ENCODE measurements around the gene GPR180.

Gene GPR180

DNA sequence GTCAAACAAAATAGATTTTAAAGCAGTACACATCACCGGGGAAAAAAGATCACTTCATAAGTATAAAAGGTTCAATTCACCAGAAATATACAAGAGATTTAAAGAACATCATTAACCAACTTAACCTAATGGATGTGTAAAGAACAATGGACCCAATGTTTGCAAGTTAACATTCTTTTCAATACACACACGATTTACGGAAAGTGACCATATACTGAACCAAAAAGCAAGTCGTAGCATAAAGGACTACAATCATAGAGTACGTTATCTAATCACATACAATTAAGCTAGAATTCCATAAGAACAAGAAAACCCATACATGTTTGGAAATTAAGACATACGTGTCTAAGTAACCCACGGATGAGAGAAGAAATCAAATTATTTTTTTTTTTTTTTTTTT lies 15.3 kb upstream of the GPR180 start:
- Histone ChIP-seq H3K27ac (ENCODE audit: low read length) (no peak overlapping the region), H2AFZ (ENCODE audit: low read depth, low read length) (no peak overlapping the region), H4K20me1 (ENCODE audit: insufficient read depth, low read length) (no peaks in the 10 kb centered on the region; the same call in 1 of the 2 replicates), H3K9me3 (ENCODE audit: insufficient read depth, low read length, severe bottlenecking) (no peaks in the 10 kb centered on the region), H3K79me2 (ENCODE audit: insufficient read depth, low read length) (peaks cover 60% of the 10 kb centered on the region), H3K4me2 (ENCODE audit: insufficient read depth, low read length) (no peak overlapping the region), H3K4me1 (ENCODE audit: insufficient read depth, low read length) (peaks cover 12% of the 10 kb centered on the region; the same call in 1 of the 2 replicates), H3K36me3 (ENCODE audit: insufficient read depth, low read length) (peaks cover 74% of the 10 kb centered on the region), H3K4me3 (ENCODE audit: low read depth in 1 of 2, low read length in 2 of 2) (no peak overlapping the region), H3K27me3 (ENCODE audit: insufficient read depth, low read length, poor library complexity) (no peaks in the 10 kb centered on the region), H3K9ac (ENCODE audit: low read depth, low read length) (no peak overlapping the region)
- TF ChIP-seq EZH2 (IDR thresholded peaks at IDR 0.05; ENCODE audit: borderline replicate concordance, low read depth, low read length, severe bottlenecking), result no peak
- TF ChIP-seq, protein P1, sequence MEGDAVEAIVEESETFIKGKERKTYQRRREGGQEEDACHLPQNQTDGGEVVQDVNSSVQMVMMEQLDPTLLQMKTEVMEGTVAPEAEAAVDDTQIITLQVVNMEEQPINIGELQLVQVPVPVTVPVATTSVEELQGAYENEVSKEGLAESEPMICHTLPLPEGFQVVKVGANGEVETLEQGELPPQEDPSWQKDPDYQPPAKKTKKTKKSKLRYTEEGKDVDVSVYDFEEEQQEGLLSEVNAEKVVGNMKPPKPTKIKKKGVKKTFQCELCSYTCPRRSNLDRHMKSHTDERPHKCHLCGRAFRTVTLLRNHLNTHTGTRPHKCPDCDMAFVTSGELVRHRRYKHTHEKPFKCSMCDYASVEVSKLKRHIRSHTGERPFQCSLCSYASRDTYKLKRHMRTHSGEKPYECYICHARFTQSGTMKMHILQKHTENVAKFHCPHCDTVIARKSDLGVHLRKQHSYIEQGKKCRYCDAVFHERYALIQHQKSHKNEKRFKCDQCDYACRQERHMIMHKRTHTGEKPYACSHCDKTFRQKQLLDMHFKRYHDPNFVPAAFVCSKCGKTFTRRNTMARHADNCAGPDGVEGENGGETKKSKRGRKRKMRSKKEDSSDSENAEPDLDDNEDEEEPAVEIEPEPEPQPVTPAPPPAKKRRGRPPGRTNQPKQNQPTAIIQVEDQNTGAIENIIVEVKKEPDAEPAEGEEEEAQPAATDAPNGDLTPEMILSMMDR (IDR thresholded peaks at IDR 0.05; ENCODE audit: borderline replicate concordance, extremely low read depth, low read length, poor library complexity, severe bottlenecking), result no peak
- ATAC-seq (ENCODE audit: insufficient read depth, low read depth), result no peak
- DNase-seq, result no peak

DNA sequence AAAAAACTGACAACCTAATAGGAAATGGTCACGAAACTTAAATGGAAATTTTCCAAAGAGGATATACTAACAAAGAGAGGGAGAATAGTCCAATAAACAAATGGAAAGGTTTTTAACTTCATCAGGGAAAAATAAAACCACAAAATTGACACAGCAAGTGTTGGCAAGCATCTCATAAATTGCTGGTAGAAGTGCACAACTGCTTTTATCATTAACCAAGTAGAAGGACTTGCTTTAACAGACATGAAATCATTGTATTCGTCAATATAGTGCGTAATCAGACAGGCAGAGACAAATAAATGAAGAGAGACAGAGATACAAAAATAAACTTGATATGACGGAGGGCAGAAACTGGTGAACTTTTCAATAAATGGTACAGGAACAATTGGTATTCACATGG lies 13.1 kb upstream of the GPR180 start:
- Histone ChIP-seq H3K9ac (ENCODE audit: low read depth, low read length) (no peak overlapping the region), H3K79me2 (ENCODE audit: insufficient read depth, low read length) (peaks cover 80% of the 10 kb centered on the region), H3K9me3 (ENCODE audit: insufficient read depth, low read length, severe bottlenecking) (no peaks in the 10 kb centered on the region), H3K4me3 (ENCODE audit: low read depth in 1 of 2, low read length in 2 of 2) (no peak overlapping the region), H3K4me2 (ENCODE audit: insufficient read depth, low read length) (no peak overlapping the region), H3K4me1 (ENCODE audit: insufficient read depth, low read length) (peaks cover 31% of the 10 kb centered on the region), H3K27ac (ENCODE audit: low read length) (no peak overlapping the region), H2AFZ (ENCODE audit: low read depth, low read length) (no peak overlapping the region), H3K36me3 (ENCODE audit: insufficient read depth, low read length) (peaks cover 74% of the 10 kb centered on the region), H4K20me1 (ENCODE audit: insufficient read depth, low read length) (no peaks in the 10 kb centered on the region; the same call in 1 of the 2 replicates), H3K27me3 (ENCODE audit: insufficient read depth, low read length, poor library complexity) (no peaks in the 10 kb centered on the region)
- ATAC-seq (ENCODE audit: insufficient read depth, low read depth) (no peak), DNase-seq (no peak)
- TF ChIP-seq, protein P1 (IDR thresholded peaks at IDR 0.05; ENCODE audit: borderline replicate concordance, extremely low read depth, low read length, poor library complexity, severe bottlenecking), result no peak
- TF ChIP-seq EZH2 (IDR thresholded peaks at IDR 0.05; ENCODE audit: borderline replicate concordance, low read depth, low read length, severe bottlenecking), result no peak

DNA sequence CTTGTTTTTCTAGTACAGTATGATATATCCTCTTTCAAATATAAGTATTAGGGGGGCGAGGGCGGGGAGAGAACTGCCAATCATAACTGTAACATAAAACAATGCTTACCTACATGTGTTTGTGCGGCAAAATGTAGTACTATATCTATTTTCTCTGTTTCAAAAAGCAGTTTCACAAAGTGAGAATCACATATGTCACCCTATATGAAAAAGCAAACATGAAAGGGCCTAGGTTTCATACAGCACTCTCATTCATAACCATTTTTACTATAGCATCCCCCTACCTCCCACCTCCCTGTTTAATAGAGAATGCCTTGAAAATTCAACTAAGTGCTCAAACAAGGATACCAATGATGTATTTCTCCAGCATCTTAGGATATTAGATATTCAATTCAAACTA lies 10.9 kb upstream of the GPR180 start:
- Histone ChIP-seq H3K9ac (ENCODE audit: low read depth, low read length) (no peak overlapping the region), H2AFZ (ENCODE audit: low read depth, low read length) (no peak overlapping the region), H4K20me1 (ENCODE audit: insufficient read depth, low read length) (no peaks in the 10 kb centered on the region; the same call in 1 of the 2 replicates), H3K27me3 (ENCODE audit: insufficient read depth, low read length, poor library complexity) (no peaks in the 10 kb centered on the region), H3K27ac (ENCODE audit: low read length) (no peak overlapping the region), H3K79me2 (ENCODE audit: insufficient read depth, low read length) (peaks cover 87% of the 10 kb centered on the region), H3K4me3 (ENCODE audit: low read depth in 1 of 2, low read length in 2 of 2) (no peak overlapping the region; a peak in 1 of 4 replicates), H3K4me1 (ENCODE audit: insufficient read depth, low read length) (peaks cover 49% of the 10 kb centered on the region), H3K9me3 (ENCODE audit: insufficient read depth, low read length, severe bottlenecking) (no peaks in the 10 kb centered on the region), H3K36me3 (ENCODE audit: insufficient read depth, low read length) (peaks cover 58% of the 10 kb centered on the region), H3K4me2 (ENCODE audit: insufficient read depth, low read length) (peak overlapping the region; percentile 44; the same call in 1 of the 2 replicates)
- ATAC-seq (ENCODE audit: insufficient read depth, low read depth) (no peak), DNase-seq (no peak)
- TF ChIP-seq, protein P1 (IDR thresholded peaks at IDR 0.05; ENCODE audit: borderline replicate concordance, extremely low read depth, low read length, poor library complexity, severe bottlenecking), result no peak
- TF ChIP-seq EZH2 (IDR thresholded peaks at IDR 0.05; ENCODE audit: borderline replicate concordance, low read depth, low read length, severe bottlenecking), result no peak
